GM20000 (cell line): ENCODE results near the gene NR2F6.

ENCODE experiments used
- DNase-seq: peaks from one replicate; pipeline ENCODE4 v3.0.0; 2012; ENCODE audit warnings: low spot score
- TF ChIP-seq, protein P1 (sequence below): IDR thresholded peaks from 2 replicates; pipeline ENCODE4 v1.5.1; 2012; ENCODE audit warnings: mild to moderate bottlenecking, control low read depth; ENCODE audit errors: extremely low read depth, missing control alignments

NR2F6 gene

DNA sequence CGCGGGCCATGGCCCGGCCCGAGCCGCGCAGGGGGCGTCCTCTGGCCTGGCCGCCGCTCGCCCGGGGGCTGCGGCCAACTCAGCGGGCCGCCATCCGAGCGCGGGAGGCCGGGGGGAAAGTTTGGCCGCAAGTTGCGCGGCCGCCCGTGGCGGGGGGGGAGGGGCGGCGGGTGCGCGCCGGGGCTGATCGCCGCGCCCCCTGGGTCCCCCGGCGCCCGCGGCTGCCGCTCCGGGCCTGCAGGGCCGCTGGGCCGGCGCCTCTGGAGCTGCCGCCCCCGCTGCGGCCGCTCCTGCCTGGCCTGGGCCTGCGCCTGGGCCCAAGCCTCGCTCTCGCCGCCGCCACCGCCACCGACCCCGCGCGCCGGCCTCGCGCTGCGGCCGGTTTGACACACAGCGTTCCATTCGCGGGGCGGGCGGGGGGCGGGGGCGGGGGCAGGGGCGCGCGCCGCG is at the start of gene NR2F6:
Gene NR2F6 (minus strand): TSS at position 385 of the 450 bp plus-strand sequence. CDS start 699 bp downstream, outside the sequence.
- TF ChIP-seq, protein P1, sequence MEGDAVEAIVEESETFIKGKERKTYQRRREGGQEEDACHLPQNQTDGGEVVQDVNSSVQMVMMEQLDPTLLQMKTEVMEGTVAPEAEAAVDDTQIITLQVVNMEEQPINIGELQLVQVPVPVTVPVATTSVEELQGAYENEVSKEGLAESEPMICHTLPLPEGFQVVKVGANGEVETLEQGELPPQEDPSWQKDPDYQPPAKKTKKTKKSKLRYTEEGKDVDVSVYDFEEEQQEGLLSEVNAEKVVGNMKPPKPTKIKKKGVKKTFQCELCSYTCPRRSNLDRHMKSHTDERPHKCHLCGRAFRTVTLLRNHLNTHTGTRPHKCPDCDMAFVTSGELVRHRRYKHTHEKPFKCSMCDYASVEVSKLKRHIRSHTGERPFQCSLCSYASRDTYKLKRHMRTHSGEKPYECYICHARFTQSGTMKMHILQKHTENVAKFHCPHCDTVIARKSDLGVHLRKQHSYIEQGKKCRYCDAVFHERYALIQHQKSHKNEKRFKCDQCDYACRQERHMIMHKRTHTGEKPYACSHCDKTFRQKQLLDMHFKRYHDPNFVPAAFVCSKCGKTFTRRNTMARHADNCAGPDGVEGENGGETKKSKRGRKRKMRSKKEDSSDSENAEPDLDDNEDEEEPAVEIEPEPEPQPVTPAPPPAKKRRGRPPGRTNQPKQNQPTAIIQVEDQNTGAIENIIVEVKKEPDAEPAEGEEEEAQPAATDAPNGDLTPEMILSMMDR, result no peak
- DNase-seq, result no peak

DNA sequence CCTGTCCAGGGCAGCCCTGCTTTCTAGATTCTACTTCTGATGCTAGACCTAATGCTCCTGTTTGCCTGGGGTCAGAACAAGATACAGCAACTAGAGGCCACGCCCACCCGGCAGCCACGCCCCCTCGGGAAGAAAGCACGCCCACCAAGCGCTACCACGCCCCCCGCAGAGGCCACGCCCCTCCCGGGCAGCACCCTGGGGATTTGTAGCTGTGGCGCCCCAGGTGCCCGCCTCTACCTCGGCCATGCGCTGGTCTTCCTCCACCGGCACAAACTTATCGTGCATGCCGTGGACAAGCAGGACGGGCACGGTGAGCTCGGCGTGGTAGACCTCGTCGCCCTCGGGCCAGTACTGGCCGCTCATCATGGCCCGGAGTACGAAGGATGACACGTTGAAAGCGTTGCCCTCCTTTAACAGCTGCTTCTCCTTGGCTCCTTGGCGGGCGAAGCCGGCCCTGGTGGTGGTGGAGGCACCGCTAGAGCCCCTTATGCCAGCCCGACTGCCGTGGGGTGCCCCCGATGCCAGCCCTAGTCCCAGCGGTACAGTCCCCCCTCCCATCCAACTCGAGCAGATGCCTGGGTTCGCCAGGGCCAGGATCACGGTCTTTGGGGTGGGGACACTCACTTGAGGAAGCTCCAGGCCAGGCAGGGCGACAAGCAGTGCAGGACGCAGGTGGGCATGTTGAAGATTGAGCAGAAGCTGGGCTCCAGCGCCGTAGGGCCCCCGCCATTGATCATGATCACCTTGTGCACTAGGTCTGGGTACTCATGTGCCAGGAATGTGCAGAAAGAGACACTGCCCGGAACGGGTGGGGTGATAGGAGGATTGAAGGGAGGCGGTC is 48.6 kb upstream of the NR2F6 start:
- DNase-seq, result peak; percentile 78
- TF ChIP-seq, protein P1, result no peak

DNA sequence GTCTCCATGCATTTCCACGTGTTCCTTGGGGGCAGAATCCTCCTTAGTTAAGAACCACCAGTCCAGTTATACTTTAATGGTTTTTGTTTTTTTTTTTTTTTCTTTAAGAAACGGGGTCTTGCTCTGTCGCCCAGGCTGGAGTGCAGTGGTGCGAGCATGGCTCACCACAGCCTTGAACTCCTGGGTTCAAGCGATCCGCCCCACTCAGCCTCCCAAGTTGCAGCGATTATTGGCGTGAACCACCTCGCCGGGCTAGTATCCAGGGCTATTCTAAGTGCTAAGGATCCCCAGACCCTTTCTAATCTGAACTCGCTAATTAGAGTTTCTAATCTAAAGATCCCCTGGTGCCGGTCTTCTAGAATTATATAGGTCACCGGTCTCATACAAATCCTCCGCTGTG is 47.9 kb upstream of the NR2F6 start:
- TF ChIP-seq, protein P1, result no peak
- no peak for DNase-seq

DNA sequence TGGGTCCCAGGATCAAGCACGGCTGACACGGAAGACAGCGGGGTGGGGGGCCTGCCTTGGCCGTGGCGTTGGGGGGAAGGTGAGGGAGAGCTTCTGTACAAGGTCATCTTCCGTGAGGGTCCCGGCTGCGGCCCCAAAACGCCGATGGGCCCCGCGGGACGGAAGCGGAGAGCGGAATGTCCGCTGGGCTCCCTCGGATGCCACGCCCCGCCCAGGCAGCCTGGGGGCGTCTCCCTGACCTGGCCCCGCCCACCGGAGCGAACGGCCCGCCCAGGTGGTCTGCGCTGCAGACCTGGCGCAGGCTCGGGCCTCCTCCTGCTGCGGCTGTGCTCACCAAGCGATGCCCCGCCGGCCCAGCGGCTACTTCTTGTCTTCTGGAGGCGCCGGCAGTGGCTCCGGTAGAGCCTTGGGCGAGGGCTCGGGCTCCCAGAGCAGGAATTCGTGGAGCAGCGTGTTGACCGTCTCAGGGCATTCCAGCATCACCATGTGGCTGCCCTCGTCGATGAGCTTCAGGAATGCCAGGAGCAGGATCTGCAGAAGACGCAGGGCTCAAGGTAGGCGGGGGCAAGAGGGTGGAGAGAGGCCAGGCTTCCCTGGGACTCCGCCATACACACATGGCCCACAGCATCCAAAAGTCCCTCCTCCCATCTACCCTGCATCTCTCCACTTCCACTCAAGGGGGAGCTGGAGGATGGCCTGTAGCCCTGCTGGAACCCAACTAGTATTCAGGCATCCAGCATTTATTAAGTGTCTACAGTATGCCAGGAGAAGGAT is 46.8 kb upstream of the NR2F6 start:
- TF ChIP-seq, protein P1, result peak; percentile 80

DNA sequence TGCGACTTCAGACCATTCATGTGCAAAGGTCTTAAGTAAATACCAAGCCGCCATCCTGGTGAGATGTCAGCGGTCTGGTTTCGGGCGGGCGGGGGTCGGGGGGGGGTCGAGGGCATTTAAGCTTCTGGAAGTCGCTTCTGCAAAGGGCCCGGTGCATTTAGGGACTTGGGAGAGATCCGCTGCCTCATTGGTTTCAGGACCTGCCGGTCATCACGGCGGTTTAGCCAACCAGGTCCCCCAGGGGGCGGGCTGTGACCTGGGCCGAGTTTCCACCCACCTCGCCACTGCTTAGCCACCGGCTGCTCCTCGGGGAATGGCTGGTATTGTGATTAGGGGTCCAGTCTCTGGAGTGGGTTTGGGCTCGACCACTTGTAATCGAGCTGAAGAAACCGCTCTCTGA is 43.8 kb upstream of the NR2F6 start:
- TF ChIP-seq, protein P1, result no peak
- peak; percentile 88 for DNase-seq

More for the DNA sequence above, 46.8 kb upstream of the NR2F6 start:
- DNase-seq, result peak; percentile 97

DNA sequence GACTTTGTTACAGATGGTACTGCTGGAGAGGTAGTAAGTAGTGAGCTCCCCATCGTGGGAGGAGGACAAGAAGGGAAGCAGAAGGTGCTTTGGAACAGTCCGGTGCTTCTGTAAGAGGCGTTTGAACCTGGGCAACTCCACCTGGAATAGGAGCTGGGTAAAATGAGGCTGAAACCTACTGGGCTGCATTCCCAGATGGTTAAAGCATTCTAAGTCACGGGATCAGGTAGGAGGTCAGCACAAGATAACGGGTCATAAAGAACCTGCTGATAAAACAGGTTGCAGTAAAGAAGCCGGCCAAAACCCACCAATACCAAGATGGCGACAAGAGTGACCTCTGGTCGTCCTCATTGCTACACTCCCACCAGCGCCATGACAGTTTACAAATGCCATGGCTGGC is 41.0 kb upstream of the NR2F6 start:
- DNase-seq, result no peak
- TF ChIP-seq, protein P1, result no peak

DNA sequence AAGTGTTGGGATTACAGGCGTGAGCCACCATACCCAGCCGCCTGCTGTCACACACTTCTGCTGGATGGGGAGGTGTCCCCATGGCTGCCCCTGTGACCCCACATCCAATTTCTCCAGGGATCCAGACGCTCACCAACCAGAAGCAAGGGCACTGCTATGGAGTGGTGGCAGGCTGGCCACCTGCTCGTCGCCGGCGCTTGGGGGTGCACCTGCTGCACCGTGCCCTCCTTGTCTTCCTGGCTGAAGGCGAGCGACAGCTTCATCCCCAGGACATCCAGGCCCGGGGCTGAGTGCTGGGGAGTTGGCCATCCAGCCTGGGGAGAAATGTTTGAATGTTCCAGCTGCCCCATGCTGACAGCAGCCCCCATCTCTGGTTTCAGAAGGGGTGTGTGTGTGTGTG is 40.5 kb upstream of the NR2F6 start:
- DNase-seq, result no peak
- TF ChIP-seq, protein P1, result no peak
